H1 (cell line): ENCODE data around the gene LOXL4. TPM values are rescaled to one million over a fixed set of nuclear protein-coding genes. Genes with fewer than 3 reads are reported as not detected.

Experiments used
- CTCF ChIA-PET: fragments of 300-600 bp; sonication (Branson Sonifier 250); formaldehyde crosslinking; loops from one replicate; lab custom pipeline; 2021; ENCODE audit not compliant: partially characterized antibody; lab: Charles Lee
- POLR2A ChIA-PET: fragments of 300-600 bp; sonication (Branson Sonifier 250); formaldehyde crosslinking; loops from one replicate; lab custom pipeline; 2021; ENCODE audit warnings: inconsistent platforms; ENCODE audit not compliant: partially characterized antibody; lab: Charles Lee
- DNase-seq, 2 experiments: peaks; one replicate each; pipeline versions ENCODE4 v3.0.0 to v3.0.0-alpha.2; 2010 to 2022; ENCODE audit warnings: low spot score in 2 of 2, low read depth in 1 of 2, mixed read lengths in 1 of 2
- FAIRE-seq: peaks from 2 replicates; lab custom pipeline; 2011; peaks lifted over from hg19 to GRCh38; lab: Jason Lieb, UNC
- H2AFZ ChIP-seq: 2 replicates; pipeline ENCODE4 v1.8.1; 2012; ENCODE audit warnings: low read length, inconsistent platforms
- H2AK5ac ChIP-seq: 2 replicates; pipeline ENCODE4 v1.6.1; 2013; ENCODE audit warnings: low read depth, low read length
- H2BK120ac ChIP-seq: replicated peaks from 2 replicates; pipeline ENCODE3; 2013; ENCODE audit warnings: low read depth, low read length, inconsistent platforms
- H2BK12ac ChIP-seq: 2 replicates; pipeline ENCODE4 v1.6.1; 2013; ENCODE audit warnings: low read depth, low read length
- H2BK15ac ChIP-seq: 2 replicates; pipeline ENCODE4 v1.6.1; 2013; ENCODE audit warnings: low read length
- H2BK20ac ChIP-seq: 2 replicates; pipeline ENCODE4 v1.6.1; 2013; ENCODE audit warnings: low read length
- H2BK5ac ChIP-seq: 2 replicates; pipeline ENCODE4 v1.6.1; 2013; ENCODE audit warnings: low read depth, low read length
- H3K14ac ChIP-seq: 2 replicates; pipeline ENCODE4 v1.6.1; 2013; ENCODE audit warnings: inconsistent platforms; ENCODE audit not compliant: insufficient read length
- H3K18ac ChIP-seq: 2 replicates; pipeline ENCODE4 v1.6.1; 2013; ENCODE audit warnings: low read length; ENCODE audit errors: extremely low read depth
- H3K23ac ChIP-seq: 2 replicates; pipeline ENCODE4 v1.6.1; 2013; ENCODE audit warnings: inconsistent platforms; ENCODE audit not compliant: insufficient read length
- H3K23me2 ChIP-seq: 2 replicates; pipeline ENCODE4 v1.6.1; 2013; ENCODE audit warnings: low read depth, low read length
- H3K27ac ChIP-seq: 2 replicates; pipeline ENCODE4 v1.6.1; 2011; ENCODE audit warnings: low read depth, low read length, inconsistent platforms
- H3K27me3 ChIP-seq, 4 experiments: replicated peaks in 1 of 4; 1 replicate in 1 of 4; 2 replicates in 3 of 4; pipeline versions ENCODE4 v1.6.1 to v1.8.1; 2011 to 2013; ENCODE audit warnings: low read length in 3 of 4, mild to moderate bottlenecking in 3 of 4, inconsistent platforms in 2 of 4, mixed read lengths in 2 of 4, moderate library complexity in 1 of 4; ENCODE audit not compliant: control insufficient read depth in 3 of 4, insufficient read depth in 3 of 4; ENCODE audit errors: extremely low read depth in 1 of 4
- H3K36me3 ChIP-seq, 4 experiments: 2 replicates each; pipeline versions ENCODE4 v1.6.1 to v1.8.1; 2011 to 2013; ENCODE audit warnings: mild to moderate bottlenecking in 4 of 4, low read length in 3 of 4, moderate library complexity in 2 of 4, control low read depth in 1 of 4, inconsistent platforms in 1 of 4; ENCODE audit not compliant: insufficient read depth in 4 of 4, control insufficient read depth in 2 of 4
- H3K4ac ChIP-seq: replicated peaks from 2 replicates; pipeline ENCODE3; 2013; ENCODE audit warnings: low read length, low read depth, mixed read lengths, inconsistent platforms; ENCODE audit not compliant: insufficient read length
- H3K4me1 ChIP-seq, 4 experiments: replicated peaks in 1 of 4; 1 replicate in 1 of 4; 2 replicates in 3 of 4; pipeline versions ENCODE4 v1.6.1 to v1.8.1; 2011 to 2013; ENCODE audit warnings: low read length in 3 of 4, inconsistent platforms in 2 of 4, mixed read lengths in 1 of 4; ENCODE audit not compliant: insufficient read depth in 4 of 4, control insufficient read depth in 3 of 4
- H3K4me2 ChIP-seq, 2 experiments: 2 replicates each; pipeline versions ENCODE4 v1.6.1 to v1.8.1; 2011 to 2013; ENCODE audit warnings: low read depth in 2 of 2, low read length in 2 of 2, control low read depth in 1 of 2, inconsistent platforms in 1 of 2, mild to moderate bottlenecking in 1 of 2; ENCODE audit not compliant: insufficient read depth in 1 of 2
- H3K4me3 ChIP-seq, 4 experiments: fragments of 200-600, 300-600 bp in 1 of 4; sonication (generic), shearing (Covaris generic), sonication (Bioruptor Twin) in 1 of 4; 2 replicates each; pipeline versions ENCODE4 v1.5.1 to v1.8.1; 2011 to 2016; ENCODE audit warnings: low read length in 4 of 4, low read depth in 3 of 4, control low read depth in 2 of 4, inconsistent platforms in 2 of 4, mild to moderate bottlenecking in 2 of 4, mixed read lengths in 1 of 4, moderate library complexity in 1 of 4; ENCODE audit not compliant: insufficient read depth in 2 of 4; ENCODE audit errors: extremely low read depth in 1 of 4
- H3K56ac ChIP-seq: replicated peaks from 2 replicates; pipeline ENCODE3; 2013; ENCODE audit warnings: low read depth, mild to moderate bottlenecking, mixed read lengths, low read length, inconsistent platforms; ENCODE audit not compliant: insufficient read length
- H3K79me1 ChIP-seq: 2 replicates; pipeline ENCODE4 v1.6.1; 2013; ENCODE audit warnings: low read depth, low read length, control low read depth
- H3K79me2 ChIP-seq, 2 experiments: 2 replicates each; pipeline versions ENCODE4 v1.6.1 to v1.8.1; 2012 to 2013; ENCODE audit warnings: low read length in 2 of 2, mild to moderate bottlenecking in 2 of 2, inconsistent platforms in 1 of 2; ENCODE audit not compliant: insufficient read depth in 2 of 2, control insufficient read depth in 1 of 2
- H3K9ac ChIP-seq, 4 experiments: replicated peaks in 1 of 4; 1 replicate in 1 of 4; 2 replicates in 3 of 4; pipeline versions ENCODE4 v1.6.1 to v1.8.1; 2011 to 2013; ENCODE audit warnings: low read depth in 3 of 4, low read length in 3 of 4, control low read depth in 2 of 4, mild to moderate bottlenecking in 2 of 4, moderate library complexity in 2 of 4, inconsistent platforms in 1 of 4; ENCODE audit errors: extremely low read depth in 1 of 4
- H3K9me3 ChIP-seq, 2 experiments: 2 replicates each; pipeline versions ENCODE4 v1.6.1 to v1.8.1; 2012 to 2013; ENCODE audit warnings: mild to moderate bottlenecking in 2 of 2, moderate library complexity in 2 of 2, control low read depth in 1 of 2, inconsistent platforms in 1 of 2, low read depth in 1 of 2, low read length in 1 of 2, mixed read lengths in 1 of 2; ENCODE audit not compliant: insufficient read depth in 2 of 2
- H4K20me1 ChIP-seq, 2 experiments: replicated peaks in 1 of 2; 2 replicates each; pipeline versions ENCODE3 to v1.8.1; 2011 to 2013; ENCODE audit warnings: inconsistent platforms in 2 of 2, low read length in 2 of 2, mild to moderate bottlenecking in 1 of 2; ENCODE audit not compliant: insufficient read depth in 2 of 2, control insufficient read depth in 1 of 2
- H4K5ac ChIP-seq: 2 replicates; pipeline ENCODE4 v1.6.1; 2013; ENCODE audit warnings: low read length, low read depth, mixed read lengths, inconsistent platforms; ENCODE audit not compliant: insufficient read length
- H4K8ac ChIP-seq: 2 replicates; pipeline ENCODE4 v1.8.0; 2013; ENCODE audit warnings: mild to moderate bottlenecking, moderate library complexity, low read length, inconsistent platforms; ENCODE audit not compliant: insufficient read depth; ENCODE audit errors: extremely low read depth
- H4K91ac ChIP-seq: replicated peaks from 2 replicates; pipeline ENCODE3; 2013; ENCODE audit warnings: low read length, mixed read lengths, inconsistent platforms; ENCODE audit not compliant: insufficient read length
- GABPA ChIP-seq: IDR thresholded peaks from 2 replicates; pipeline ENCODE4 v1.6.1; 2011; ENCODE audit warnings: mild to moderate bottlenecking, low read length, moderate library complexity, borderline replicate concordance; ENCODE audit not compliant: insufficient read depth
- HDAC2 ChIP-seq, 2 experiments: fragments of 300-600 bp in 1 of 2; sonication (generic) in 1 of 2; IDR thresholded peaks; 2 replicates each; pipeline ENCODE4 v1.6.1; 2011 to 2012; ENCODE audit warnings: low read depth in 2 of 2, low read length in 2 of 2, mild to moderate bottlenecking in 2 of 2, moderate library complexity in 2 of 2, borderline replicate concordance in 1 of 2, inconsistent platforms in 1 of 2
- HDAC6 ChIP-seq: IDR thresholded peaks from one replicate; pipeline ENCODE4 v1.7.1; 2012; ENCODE audit warnings: low read depth, mild to moderate bottlenecking, inconsistent platforms, low read length, moderate library complexity
- JUN ChIP-seq: IDR thresholded peaks from 2 replicates; pipeline ENCODE4 v1.6.1; 2011; ENCODE audit warnings: low read depth, mild to moderate bottlenecking, improper control_type of control experiment, low read length
- NANOG ChIP-seq: IDR thresholded peaks from 2 replicates; pipeline ENCODE4 v1.6.1; 2011; ENCODE audit warnings: low read length, low read depth, mild to moderate bottlenecking, inconsistent platforms; ENCODE audit not compliant: insufficient read depth, poor library complexity, severe bottlenecking
- POLR2AphosphoS5 ChIP-seq: IDR thresholded peaks from 2 replicates; pipeline ENCODE4 v1.6.1; 2011; ENCODE audit warnings: low read depth, low read length
- SIRT6 ChIP-seq: IDR thresholded peaks from one replicate; pipeline ENCODE4 v1.7.1; 2012; ENCODE audit warnings: low read length, inconsistent platforms
- WGBS, 2 experiments: shearing (Covaris generic) in 1 of 2; methylation state at CpG; one replicate each; pipeline versions ENCODE4 v1.1.6 to v1.1.7; 2013 to 2015; ENCODE audit warnings: low lambda C conversion rate in 2 of 2, mixed read lengths in 2 of 2, inconsistent platforms in 1 of 2, low coverage in 1 of 2, missing lambda C conversion rate in 1 of 2; ENCODE audit not compliant: insufficient replicate concordance in 2 of 2, insufficient coverage in 1 of 2, insufficient read length in 1 of 2; ENCODE audit errors: extremely low coverage in 1 of 2, missing lambda C conversion rate in 1 of 2; 5-methylcytosine and 5-hydroxymethylcytosine counted together
- polyA plus RNA-seq, 7 experiments: library from polyadenylated mRNA; depleted of rRNA in 3 of 7; stranded (reverse) in 5 of 7; unstranded in 2 of 7; fragments of >200 nt in 5 of 7; fragments of 200-250 nt in 2 of 7; gene quantifications; 1 replicate in 5 of 7; 2 replicates in 1 of 7; 4 replicates in 1 of 7; pipeline versions ENCODE4 v1.2.1 to v1.2.3, GENCODE V29; 2011 to 2013; ENCODE audit warnings: missing spikeins in 2 of 7, mixed read lengths in 2 of 7
- total RNA-seq: library from RNA; stranded (reverse); fragmentation: NEBNext Ultra II Directional; extraction: Animal tissue kit (Norgen Biotek cat#: 25700); gene quantifications from 2 replicates; pipeline ENCODE4 v1.2.1, GENCODE V29; 2021

Gene LOXL4
- total and polyA plus RNA-seq, 2 of the 8 experiments (the other 6 are each of a cell fraction or from before 2014, with no cell fraction given) = 0.13 to 0.27 TPM

DNA sequence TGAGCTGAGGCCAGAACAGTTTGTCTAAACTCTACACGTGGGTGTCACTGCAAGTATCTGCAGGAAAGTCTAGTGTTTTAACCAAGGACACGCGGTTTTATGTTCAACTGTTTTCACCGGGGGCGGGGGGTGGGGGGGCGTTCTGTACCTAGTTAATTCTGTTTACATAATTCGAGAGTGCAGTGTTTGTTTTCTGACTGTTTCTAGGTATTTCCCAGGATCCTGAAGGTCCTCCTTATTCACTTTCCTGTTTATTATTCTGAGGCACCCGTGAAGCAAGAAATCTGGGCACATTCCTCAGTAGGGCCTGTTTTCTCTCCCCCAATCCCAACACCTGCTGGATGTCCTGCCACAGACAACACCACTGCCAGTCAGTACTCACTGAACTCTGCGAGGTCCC is 7.6 kb downstream of the LOXL4 start:
- H2BK5ac ChIP-seq = 0 out of 2 replicates have a peak overlapping the region, but pooled peaks have one; percentile 35
- H3K36me3 ChIP-seq = no peaks in the 10 kb centered on the region
- no peak overlapping the region for H4K8ac ChIP-seq
- CTCF ChIA-PET = interaction anchor here (0.5 to 8.3 kb wide), 5 partner anchors 9 to 71 kb away, joined by 3 to 117 read pairs (median 6); no protein-coding TSS in a partner anchor
- H2BK120ac ChIP-seq = no peak overlapping the region
- H2AFZ ChIP-seq = no peak overlapping the region
- FAIRE-seq (no peak), DNase-seq (no peak)
- H3K18ac ChIP-seq = no peak overlapping the region
- H3K27ac ChIP-seq = no peak overlapping the region; the same call in 1 of the 2 replicates
- H3K9me3 ChIP-seq = no peaks in the 10 kb centered on the region
- H4K5ac ChIP-seq = no peak overlapping the region
- no peak overlapping the region for H2BK20ac ChIP-seq
- H3K23ac ChIP-seq = no peak overlapping the region
- H4K91ac ChIP-seq = no peak overlapping the region
- H3K9ac ChIP-seq = no peak overlapping the region
- no peak overlapping the region for H3K4me2 ChIP-seq
- no peaks in the 10 kb centered on the region; a peak in 1 of 7 replicates for H3K4me1 ChIP-seq
- no peak overlapping the region for H2BK12ac ChIP-seq
- no peak for TF ChIP-seq JUN
- no peak for TF ChIP-seq GABPA
- no peak for TF ChIP-seq HDAC2 (IDR thresholded peaks at IDR 0.05; ENCODE audit: borderline replicate concordance in 1 of 2, low read depth in 2 of 2, low read length in 2 of 2)
- no peak for TF ChIP-seq POLR2AphosphoS5
- TF ChIP-seq SIRT6 = no peak
- TF ChIP-seq HDAC6 = no peak
- TF ChIP-seq NANOG = no peak
- TF ChIP-seq, all 59 proteins: peak for 0
- Histone ChIP-seq H3K79me1 (no peaks in the 10 kb centered on the region), H3K4ac (no peak overlapping the region), H4K20me1 (peaks cover 0 to 2% of the 10 kb centered on the region in 2 experiments), H3K14ac (no peak overlapping the region), H3K4me3 (no peak overlapping the region), H3K79me2 (no peaks in the 10 kb centered on the region), H3K56ac (no peak overlapping the region), H3K27me3 (no peaks in the 10 kb centered on the region), H2BK15ac (no peak overlapping the region), H2AK5ac (no peak overlapping the region), H3K23me2 (no peaks in the 10 kb centered on the region)
- POLR2A ChIA-PET = interaction anchor here (0.6 kb wide), 1 partner anchor 45 kb away, joined by 5 read pairs; no protein-coding TSS in a partner anchor
- WGBS, 2 experiments = 81% methylated on average over 9 of the region's 9 CpGs; no CpG with 5 or more reads in 1 of the 2 experiments
